HG03558 (cell line): ENCODE data around the gene RALGAPA2.

Source experiments
- ATAC-seq: cut with Tn5 transposase; IDR thresholded peaks from one replicate; pipeline ENCODE4 v1.9.1; 2021; ENCODE audit warnings: moderate number of reproducible peaks; ENCODE audit not compliant: unreplicated experiment; ENCODE audit errors: extremely low read depth

Gene RALGAPA2

DNA sequence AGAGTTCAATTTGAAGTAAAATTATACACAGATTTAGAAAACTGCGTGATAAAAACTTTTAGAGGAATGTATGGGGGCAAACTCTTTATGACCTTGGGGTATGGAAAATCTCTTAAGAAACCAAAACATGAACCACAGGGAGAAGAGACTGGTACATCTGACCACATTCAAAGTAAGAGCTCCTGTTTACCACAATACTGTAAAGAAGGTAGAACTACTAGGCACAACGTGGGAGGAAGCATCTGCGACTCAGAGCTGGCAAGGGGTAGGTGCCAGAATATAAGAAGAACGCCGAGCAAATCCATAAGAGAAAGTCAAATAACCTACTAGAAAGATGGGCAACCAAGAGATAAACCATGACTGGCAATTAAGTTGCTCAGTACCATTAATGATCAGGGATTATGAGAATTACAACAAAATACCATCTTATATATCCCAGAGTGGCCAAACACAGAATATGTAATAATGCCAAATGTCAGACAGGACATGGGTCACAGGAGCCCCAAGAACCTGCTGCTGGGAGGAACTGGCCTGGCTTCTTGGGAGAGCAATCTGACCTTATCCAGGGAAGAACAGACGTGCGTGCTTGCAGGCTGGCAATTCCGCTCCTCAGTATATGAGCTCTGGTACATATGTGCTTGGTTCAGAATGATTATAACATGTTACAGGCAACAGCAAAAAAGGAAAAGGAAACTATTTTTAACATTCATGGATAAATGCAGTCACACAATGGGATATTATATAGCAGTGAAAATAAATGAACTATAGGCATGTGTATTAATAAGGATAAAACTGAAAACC lies 294.4 kb downstream of the RALGAPA2 start:
- ATAC-seq = no peak

DNA sequence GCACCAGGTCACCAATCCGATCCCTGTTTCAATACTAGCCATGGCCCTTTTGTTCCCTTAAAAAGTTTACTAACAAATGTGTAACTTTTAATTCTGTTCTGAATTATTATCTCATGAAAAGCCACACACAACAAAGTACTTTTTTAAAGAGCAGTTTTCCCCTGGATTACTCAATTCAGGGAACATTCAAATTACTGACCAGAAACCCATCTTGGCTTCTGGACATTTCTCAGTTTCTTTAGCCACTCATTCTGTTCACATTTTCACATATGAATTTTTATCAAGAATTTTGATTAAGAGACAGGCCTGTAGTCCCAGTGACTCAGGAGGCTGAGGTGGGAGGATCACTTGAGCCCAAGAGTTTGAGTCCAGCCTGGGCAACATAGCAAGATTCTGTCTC lies 297.1 kb downstream of the RALGAPA2 start:
- ATAC-seq = no peak

DNA sequence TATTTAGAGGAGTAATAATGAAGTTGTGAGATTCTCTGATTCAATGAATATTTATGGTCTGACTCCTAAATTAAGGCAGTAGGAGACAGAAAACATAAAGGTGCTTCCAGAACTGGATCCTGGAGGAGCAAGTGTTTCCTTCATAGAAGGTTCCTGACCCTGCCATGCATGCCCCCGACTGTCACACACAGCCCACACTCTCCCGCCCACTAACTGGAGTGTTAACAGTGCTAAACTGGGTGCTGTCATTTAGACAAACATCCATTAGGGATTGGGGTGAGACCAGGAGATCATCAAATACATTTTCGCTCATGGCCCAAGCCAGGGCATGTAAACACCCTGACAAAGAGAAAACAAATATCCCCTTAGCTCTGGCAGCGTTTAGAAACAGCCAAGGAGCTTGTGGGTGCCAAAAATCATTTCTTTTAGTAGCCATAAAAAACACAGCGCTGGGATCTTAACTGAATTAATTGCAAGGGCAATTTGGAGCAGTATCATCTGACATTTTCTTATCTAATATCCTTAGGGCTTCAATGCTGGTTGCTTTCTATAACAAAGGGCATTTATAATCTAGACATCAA lies 297.7 kb downstream of the RALGAPA2 start:
- ATAC-seq = no peak

DNA sequence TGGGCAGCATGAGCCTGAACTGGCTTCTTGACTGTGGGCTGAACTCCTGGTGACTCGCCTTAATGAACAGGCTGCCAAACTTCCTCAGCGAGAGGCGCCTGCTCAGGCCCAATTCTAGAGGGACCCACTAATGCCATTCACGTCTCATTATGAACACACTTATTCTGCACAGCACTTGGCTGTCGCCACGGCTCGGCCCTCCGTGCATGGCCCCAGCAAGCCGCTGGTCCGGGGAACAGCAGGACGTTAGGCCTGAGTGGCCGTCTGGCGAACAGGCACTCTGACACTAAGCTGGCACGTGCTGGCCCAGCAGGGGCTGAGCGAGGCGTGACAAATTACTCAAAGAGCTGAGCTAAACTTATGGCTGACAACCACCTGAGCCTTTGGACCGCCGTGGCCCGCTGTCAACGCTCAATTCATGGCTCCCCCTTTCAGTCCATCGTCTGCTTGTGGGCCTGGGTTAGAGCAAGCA lies 298.6 kb downstream of the RALGAPA2 start:
- no peak for ATAC-seq

DNA sequence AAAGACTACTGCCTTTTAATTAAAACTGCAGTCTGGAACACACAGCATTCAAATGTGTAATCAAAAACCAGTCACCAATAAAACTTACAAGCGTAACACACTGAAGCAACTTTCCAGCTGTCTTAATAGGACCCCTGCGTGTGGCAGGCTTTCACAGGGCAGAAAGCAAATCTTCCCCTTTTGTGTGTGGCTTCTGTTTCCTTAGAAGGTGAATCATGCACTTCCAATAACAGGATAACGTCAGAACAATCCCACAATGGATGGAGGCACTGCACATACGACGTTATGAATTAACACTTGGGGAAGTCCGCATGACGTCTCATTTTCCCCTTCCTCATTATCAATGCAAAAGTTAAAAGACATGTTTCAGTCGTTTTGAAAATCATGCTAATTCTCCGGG lies 299.7 kb downstream of the RALGAPA2 start:
- no peak for ATAC-seq

DNA sequence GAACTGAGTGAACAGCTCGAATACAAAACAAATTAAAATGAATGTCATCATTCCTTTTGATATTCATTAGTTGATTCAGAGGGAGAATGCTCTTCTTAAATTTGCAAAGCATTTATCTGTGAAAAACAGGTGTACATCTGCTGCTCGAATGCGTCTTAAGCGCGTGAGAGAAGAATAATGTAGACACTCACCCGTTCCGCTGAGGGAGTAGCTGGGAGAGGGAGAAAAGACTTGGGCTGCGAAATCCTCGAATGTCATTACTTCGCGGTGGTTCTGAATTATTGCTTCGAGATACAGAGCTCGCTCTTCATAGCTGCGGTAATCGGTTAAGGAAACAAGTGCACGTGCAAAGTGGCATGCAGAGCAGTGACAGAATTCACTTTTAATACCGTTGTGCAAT lies 300.6 kb downstream of the RALGAPA2 start:
- no peak for ATAC-seq

DNA sequence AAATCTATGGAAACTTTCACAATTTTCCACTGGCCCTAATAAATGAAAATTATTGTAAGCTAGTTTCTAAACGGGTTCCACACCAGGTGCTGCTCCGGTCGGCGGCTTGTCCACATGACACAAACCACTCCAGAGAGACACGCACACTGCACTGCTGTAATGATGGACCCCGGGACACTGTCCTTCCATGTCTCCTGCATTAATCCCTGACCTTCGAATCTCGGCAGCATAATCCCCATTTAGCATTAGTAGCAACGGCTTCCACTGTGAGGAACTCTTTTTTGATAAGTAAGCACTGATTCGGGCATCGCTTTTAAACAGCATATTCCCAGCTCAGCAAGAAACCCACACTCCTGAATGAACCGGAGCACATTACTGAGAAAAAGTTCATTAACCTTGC lies 301.0 kb downstream of the RALGAPA2 start:
- ATAC-seq = no peak

DNA sequence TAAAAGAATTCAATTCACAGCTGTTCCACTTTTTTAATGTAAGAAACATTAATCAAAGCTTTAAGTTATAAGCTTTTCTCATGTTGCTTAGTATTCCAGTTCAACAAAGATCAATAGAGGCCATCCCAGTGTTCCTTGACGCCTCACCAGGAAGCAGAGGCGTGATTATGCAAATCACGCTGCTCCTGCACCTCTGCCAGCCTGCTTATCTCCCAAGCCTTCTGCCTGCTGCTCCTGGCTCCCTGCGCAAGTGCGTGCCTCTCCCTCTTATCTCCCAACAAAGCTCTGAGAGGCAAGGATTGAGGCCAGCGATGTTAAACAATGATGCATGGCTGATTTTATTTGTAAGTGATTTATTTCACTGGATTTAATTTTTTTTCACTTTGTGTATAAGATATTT lies 301.8 kb downstream of the RALGAPA2 start:
- no peak for ATAC-seq

DNA sequence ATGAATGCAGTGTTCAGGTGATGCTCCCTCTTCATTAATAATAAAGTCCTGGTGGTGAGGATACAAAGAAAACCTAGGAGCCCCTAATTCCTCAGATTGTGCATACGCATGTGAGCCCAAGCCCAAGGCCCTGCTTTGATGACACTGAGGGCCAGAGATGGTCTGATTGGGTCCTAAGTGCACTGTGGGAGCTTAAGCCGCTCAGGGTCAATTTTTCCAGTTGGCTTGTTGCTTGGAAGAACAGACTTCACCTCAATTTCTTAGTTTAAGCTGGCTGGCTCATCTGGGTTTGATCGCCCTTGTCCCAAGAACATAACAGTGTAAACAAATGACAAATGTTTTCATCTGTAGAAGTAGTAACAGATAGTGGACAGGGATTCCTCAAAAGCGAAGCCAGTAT lies 303.1 kb downstream of the RALGAPA2 start:
- ATAC-seq = no peak

DNA sequence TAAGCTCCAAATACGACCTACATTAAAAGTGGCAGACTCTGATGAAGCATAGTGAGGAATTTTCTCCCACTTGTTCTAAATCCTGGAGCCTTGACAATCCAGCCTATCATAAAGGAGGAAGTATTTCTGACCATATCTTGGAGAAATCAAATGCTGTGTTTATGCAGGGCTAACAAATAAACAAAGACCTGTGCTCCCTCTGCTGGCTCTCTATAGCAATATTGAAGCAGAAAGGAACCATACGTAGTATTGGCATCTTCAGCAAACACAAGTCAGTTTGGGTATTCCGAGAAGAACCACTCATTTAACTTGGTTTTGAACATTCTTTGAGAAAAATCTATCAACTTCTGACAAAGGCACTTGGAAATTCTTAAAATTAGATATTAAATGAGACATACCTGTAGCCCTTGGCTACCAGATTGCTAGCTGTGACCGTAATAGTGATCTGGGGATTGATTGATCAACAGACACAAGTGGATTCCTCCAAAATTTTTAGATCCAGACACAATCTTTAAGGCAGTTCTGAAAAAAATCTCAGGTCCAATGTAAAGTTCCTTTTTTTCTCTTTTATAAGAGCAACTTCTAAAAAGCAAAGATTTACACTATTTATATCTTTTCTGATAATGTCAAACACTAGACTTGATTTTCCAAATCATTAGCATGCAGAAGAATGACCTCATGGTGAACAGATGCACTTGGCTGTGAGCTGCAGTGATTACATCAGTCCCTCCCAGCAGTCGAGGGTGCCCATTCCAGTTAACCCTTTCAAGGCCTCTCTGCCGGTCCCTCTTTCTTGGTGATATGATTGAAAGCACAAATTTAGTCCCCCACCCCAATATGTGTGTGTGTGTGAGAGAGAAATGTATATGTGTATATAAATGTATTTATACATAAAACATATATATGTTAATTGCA lies 304.3 kb downstream of the RALGAPA2 start:
- ATAC-seq = no peak

DNA sequence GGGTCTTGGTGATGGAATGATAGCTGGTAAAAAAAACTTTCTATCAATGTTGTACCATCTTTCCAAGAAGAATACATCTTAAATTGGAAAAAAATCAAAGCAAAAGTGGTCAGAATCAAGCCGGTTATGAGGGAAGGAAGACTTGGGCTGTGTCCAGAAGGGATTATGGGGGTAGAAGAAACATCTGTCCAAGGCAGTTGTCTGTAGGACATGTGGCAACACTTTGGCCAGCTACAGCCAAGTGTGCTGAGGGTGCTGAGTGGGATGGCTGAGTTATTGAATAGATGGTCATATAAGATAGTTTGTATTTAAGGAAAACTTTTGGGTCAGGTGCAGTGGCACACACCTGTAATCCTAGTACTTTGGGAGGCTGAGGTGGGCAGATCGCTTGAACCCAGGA lies 306.1 kb downstream of the RALGAPA2 start:
- no peak for ATAC-seq

DNA sequence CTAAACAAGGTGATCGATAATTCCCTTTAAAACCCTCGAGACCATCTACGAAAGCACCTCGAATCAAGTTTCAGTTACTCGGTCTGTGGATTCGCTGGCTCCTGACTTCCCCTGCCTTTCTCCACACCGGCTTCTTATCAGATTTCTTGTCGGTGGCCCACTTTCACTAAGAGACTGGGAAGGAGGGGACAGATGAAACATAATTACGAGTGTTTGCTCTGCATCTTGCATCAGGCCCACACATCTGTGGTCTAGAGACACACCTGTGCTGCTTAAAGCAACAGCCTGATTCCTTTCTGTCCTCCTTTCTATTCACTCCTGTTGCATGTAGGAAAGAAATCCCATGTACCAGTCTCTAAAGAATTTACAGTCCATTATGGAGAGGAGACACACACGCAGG lies 306.8 kb downstream of the RALGAPA2 start:
- ATAC-seq = no peak

DNA sequence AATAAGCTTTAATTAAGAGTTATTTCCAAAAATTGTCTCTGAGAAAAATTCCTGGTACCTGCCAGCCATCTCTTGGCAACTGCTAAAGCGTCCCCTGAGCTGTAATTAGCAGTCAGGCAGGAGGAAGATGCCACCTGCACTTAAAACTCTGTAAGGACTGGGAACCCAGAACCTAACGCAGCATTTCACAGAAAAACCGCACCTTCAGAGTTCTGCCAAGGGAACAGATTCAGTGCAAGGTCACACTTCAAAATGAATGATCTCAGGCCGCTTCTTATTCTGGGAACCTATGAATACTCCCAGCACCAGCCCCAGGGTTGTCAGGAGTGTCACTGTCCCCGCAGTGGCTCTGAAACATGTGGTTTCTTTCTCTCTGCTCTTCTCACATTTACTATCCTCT lies 307.8 kb downstream of the RALGAPA2 start:
- ATAC-seq = no peak

DNA sequence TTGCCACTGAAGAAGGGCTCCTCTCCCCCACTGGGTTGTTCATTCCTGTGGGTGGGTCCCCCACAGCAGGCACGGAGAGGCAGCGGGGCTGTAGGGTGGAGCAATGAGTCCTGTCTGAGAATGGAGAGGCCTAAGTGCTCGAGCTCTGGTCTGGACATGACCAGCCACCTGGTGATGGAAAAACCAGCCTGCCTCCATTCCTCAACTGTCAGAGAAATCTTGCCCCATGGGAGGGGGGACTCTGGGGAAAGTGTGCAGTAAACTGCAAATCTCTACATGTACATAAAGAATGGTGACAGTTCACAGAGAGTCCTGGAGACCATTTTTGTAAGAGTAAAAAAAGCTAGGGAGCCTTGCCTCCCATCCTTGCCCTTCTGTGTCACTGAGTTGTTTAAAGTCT lies 310.5 kb downstream of the RALGAPA2 start:
- no peak for ATAC-seq

DNA sequence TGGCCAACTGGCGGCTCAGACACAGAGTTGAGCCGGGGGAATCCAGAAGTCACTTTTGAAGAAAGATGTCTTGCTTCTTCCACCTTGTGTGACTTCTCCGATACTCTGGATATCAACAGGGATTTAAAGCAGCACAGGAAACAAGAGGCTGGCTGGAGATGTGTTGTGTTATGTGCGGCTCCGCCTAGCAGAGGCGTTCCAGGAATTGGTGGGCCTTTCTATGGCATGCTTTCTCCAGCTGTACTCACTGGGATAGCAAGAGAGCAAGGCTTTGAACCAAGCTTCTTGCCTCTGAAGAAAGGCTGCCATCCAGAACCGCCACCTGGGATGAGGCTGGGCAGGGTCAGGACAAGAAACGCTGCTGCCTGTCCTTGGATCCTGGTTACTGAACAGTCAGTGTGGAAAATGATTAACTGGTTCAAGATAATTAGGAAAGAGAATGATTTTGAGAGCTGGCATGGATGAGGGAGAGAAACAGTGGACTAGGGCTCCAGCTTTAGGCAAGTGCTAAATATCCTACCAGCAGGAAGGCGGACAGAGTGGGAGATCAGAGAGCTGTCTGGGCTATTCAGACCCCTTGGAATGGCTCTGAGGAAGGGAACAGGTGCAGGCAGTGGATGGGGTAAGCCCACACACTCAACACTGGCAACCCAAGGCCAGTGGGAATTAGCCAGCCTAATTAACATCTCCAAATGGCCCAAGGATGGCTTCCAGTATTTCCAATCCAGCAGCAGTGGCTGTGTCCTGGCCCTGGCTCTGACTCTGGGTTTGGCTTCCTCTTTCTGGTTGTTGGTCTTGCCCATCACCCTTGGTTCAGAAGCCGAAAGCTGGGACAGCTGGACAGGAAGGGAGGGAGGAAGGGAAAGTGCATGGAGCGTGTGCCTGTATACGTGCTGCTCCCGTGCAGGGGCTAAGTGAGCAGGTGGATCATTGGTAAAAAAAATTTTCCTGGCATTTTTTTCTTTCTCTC lies 312.6 kb downstream of the RALGAPA2 start:
- ATAC-seq = no peak

DNA sequence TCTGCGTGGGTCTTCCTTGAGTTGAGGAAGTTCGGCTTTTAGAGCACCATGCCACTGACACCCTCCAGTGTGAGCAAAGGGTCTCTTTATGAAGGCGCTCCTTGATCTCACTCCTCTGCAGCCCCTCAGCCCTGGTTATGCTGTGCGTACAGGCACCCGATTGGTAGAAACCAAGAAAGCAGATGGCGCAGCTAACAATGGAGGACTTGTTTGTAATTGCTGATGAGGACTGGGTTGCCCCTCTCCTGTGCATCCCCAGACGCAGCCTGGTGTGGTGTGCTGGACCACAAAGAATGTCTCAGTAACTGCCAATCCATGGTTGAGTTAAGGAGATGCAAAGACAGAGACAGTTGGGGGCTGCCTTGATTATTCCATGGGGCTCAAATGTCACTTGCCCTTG lies 314.3 kb downstream of the RALGAPA2 start:
- no peak for ATAC-seq

DNA sequence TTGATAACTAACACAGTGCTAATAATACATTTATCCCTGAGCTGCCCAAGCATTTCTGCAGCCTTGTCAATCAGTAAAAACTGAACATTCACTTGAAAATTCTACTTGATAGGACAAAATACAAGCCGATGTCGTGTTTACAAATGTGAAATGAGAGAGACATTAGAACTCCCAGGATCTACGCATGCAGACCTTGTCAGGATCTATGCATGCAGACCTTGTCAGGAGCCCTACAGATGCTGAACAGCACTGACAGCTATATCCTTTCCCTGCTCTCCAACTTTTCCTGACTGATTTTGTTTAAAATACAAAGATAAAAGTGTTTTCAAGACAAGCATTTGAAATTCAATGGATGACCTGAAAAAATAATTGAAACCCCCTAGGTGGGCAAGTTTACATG lies 315.6 kb downstream of the RALGAPA2 start:
- ATAC-seq = no peak

DNA sequence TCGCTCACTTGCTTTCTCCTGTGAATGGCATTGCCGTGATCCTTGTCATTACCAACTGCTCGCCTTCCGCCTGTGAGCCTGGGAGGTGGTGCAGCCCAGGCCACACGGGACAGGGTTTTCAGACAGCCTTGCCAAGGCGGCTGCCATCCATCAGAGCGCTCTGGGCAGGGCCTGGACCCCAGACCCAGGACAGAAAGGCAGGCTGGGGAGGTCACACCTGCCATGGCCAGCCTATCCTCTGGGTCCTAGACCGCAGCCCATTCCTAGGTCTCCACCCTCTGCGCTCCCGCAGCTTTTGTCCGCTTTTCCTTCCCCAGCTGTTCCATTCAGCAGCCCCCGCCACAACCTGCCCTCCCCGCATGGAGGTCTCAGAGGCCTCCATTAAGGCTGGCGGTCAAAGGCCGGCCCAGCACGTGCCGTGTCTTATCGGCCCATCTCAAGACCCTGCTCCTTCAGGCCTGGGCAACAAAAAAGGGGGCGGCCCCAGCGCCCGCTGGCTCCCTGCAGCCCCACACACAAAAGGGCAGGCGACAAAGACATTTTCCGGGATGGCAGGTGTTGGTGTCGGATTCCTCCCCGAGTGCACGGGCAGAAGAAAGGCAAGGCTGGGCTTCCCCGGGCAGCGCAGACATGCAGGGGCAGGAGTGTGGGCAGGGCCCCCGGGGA lies 316.4 kb downstream of the RALGAPA2 start:
- no peak for ATAC-seq

DNA sequence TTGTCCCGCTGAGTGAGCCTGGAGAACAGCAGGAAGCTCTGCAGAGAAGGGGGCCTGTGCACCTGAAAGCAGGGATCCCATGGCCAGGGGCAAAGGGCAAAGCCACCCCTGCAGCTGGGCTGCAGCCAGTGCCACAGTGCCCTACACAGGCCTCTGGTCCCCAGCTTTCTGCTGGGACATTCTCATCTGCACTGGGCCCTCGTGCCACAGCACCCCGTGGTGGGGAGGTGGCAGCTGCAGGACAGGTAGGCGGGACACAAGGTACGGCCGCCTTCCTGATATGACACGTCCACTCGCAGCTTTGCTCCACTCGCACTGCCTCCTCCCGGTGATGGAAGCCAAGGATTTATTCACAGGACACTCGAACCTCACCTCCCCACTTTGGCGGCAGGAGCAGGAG lies 317.4 kb downstream of the RALGAPA2 start:
- ATAC-seq = no peak
